Stimulated activated CD8-positive, alpha-beta memory T cell treated with anti-CD3 and anti-CD28 coated beads, Interleukin-4, amount 100 ng/mL, for 1 hour (primary cell): Measurements from ENCODE around the gene PDHX.
"Not testable (repeated sequence)": the region's sequence is repeated elsewhere in the genome, so short reads cannot be mapped to it uniquely, and the experiment has no call there.

Experiments used
- DNase-seq, 2 donors: peaks; one replicate each; pipeline ENCODE4 v3.0.0-alpha.2; 2020; ENCODE audit warnings: low read depth in 2 of 2, low spot score in 1 of 2

The PDHX gene

DNA sequence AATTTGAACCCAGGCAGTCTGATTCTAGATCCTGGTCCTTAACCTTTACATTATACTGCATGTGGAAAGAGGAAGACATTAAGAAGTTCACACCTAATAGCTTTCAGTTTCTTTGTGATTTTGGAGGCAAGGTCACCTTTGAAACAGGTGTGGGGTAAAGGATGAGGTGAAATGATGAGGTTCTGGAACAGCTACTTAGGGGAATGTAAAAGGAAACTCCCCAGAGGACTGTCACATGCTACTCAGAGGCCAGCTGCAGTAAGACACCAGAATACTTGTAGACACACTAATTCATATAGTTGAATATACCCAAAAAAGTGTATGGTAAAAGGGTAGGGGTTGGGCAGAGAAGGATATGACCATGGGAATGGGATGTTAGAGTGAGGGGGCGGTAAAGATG, 5.6 kb upstream of the PDHX start:
- no peak for DNase-seq

DNA sequence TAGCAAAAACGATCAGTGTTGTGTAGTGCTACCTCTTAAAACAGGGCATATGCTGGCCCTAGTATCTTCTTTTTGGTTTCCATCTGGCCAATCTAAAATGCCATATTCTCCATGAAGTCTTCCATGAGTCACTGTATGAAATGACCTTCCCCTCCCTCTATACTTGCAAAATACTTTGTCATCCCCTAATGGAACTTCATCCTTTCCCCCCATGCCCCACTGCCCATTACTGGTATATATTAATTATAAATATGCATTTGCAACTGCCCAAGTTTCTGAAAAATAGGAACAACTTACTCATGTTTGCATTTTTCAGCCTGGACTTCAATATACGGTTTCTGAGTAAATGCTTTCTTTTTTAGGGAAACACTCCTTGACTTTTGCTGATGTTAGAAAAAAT, 4.7 kb upstream of the PDHX start:
- DNase-seq = no peak

DNA sequence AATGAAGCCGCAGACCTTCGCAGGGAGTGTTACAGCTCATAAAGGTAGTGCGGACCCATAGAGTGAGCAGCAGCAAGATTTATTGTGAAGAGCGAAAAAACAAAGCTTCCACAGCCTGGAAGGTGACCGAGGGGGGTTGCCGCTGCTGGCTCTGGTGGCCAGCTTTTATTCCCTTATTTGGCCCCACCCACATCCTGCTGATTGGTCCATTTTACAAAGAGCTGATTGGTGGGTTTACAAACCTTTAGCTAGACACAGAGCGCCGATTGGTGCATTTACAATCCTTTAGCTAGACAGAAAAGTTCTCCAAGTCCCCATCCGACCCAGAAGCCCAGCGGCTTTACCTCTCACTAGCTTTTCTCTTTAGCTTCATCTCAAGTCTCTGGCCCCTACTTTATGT, 2.9 kb upstream of the PDHX start:
- DNase-seq = not testable (repeated sequence)

DNA sequence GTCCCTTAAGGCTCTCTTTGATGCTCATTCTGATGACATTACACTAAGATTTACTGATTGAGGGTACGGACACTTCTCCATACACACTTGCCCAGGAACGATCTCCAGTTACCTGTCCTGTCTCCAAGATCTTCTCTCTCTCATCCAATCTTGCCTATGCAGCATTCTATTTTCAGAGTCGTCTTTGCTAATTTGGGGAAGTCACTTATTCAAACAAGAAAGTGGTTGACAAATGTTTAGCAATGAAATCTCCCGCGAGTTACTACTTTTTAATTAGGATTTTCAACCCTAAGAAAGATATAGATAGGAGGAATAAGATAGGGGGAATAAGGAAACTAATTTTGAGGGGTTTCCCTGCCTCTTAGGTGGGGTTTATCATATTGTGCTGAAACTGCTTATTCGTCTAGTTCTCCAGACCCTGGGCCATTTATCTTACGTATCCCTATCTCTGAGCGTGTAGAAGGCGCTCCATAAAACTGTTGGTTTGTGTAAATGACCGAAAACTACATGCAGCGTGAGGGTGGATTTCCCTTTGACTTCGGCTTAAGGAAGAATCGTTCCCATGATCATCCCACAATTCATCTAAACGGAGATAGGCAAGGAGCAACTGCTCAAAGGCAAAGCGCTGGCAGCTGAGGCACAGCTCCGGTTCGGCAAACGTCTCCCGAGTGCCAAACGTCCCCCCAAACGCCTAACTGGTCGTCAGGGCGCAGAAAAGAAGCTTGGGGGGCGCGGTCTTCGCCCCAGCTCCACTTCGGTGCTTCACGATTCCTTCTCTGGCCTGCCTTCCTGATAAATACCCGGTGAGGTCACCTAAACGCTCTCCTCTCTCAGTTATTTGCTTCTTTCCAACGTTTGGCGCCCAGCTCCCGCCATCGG, 1.0 kb upstream of the PDHX start:
- no peak for DNase-seq

DNA sequence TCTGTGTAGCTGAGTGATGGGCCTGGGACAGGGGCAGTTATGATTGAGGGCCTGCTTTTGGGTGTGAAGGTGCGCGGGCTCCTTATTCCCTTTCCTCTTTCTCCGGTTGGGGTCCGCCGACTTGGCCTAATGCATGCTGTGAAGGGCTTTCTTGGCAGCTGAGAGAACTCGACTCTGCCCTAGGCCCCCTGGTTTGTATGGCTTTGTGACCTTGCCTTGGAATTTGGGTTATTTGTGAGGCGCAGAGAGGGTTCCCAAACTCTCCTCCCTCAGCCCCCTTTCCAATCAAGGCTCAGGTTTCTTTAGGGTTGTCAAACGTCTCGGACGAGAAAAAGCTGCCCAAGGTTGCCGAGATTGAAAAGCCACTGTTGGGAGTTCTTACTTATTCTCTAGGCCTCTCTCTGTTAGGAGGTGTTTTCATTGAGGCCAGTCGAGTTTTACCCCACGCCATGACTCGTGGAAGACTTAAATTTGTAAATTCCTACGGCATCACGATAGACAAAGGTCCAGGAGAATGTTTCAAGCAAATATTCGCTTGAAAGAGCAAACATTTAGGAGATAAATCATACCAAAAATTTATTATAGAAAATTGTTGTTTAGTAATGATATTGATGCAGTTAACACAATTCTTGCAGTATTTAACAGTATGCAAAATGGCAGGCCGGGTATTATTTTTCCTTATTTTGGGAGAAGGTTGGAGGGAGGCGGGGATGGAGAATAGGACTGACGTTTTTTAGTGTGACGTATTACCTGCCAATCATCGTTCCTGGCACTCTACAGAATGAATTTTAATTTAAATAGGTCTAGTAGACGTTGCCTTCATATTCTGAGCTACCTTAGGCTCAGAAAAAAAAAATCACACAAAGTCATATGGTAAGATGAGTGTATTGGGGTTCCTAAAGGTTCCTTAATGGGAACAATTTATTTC, 689 bp downstream of the PDHX start:
- peak in 1 of 2 donors; percentile 8 for DNase-seq

DNA sequence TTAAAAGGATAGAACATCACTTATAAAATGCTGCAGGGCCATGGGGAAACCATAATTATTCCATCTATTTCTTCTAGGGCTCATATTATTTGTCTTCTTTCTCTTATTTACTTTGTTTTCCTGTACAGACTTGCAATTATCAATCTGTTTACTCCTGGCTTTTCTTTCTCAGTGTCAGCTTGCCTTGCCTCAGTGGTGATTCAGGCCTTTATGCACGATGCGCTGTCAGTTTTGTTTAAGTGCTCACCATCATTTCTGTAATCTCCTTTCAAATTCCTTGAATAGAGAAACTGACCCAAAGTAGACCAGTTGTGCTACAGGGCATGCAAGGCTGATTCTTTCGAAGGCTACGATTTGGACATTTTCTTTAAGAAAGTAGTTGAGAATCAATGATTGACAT, 4.7 kb downstream of the PDHX start:
- DNase-seq = no peak

DNA sequence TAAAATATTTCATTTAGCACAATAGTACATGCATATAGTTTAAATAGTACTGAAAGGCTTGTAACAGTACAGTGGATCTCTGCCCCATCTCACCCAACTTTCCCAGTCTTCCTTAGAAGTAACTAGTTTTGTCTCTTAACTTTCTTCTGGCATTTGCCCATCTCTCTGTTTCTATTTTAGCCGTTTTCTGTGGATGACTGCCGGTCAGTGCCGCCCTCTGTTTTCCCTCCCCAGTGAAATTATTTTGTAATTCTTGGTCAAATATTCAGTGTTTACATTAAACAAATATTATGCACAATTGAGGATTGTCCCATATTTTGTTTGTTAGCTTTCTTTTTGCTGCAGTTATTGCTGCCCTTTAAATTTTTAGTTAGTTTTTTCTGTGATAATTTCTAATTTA, 8.3 kb downstream of the PDHX start:
- no peak for DNase-seq

DNA sequence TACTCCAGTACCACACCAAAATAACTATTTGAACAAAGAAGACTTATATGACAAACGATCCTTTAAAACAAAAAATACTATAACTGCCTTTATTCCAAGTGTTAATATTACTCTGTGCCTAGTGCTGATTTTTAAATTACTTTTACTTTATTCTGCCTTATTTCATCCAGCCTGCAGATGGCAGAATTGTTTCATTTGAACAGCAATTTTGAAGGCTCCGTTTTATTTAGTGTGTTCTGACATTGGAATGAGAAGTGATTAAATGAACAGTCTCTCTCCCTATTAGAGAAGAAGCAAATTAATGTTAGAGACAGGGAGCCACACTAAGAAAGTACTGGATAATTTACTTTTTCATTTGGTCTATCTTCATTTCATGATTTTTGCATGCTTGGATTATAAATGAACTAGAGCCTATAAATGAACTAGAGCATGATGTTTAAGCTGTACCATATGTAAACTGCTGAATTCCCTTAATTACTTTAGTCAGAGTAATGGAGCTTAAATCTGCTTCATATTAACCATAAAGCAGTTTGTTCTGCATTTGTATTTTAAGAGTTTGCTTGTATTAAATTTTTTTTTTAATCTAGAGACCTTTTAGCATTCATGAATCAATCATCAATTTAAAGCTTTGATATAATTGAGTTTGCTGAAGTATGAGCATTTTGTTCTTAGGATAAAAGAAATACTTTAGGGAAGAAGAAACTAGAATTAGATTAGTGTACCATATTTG, 9.8 kb downstream of the PDHX start:
- no peak for DNase-seq

DNA sequence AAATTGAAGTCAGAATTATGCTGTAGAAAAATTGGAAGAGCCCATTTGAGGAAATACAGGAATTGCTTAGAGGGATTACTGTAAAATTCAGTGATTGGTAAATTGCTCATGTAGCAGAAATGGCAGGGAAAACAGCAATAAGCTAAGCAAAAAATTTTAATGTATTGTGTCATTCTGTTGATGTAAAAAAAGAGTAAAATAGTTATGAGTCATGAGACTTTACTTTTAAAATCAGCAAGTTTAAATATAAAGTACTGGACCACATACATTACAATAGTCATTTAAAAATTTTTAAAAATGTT, 10.4 kb downstream of the PDHX start:
- DNase-seq = no peak

DNA sequence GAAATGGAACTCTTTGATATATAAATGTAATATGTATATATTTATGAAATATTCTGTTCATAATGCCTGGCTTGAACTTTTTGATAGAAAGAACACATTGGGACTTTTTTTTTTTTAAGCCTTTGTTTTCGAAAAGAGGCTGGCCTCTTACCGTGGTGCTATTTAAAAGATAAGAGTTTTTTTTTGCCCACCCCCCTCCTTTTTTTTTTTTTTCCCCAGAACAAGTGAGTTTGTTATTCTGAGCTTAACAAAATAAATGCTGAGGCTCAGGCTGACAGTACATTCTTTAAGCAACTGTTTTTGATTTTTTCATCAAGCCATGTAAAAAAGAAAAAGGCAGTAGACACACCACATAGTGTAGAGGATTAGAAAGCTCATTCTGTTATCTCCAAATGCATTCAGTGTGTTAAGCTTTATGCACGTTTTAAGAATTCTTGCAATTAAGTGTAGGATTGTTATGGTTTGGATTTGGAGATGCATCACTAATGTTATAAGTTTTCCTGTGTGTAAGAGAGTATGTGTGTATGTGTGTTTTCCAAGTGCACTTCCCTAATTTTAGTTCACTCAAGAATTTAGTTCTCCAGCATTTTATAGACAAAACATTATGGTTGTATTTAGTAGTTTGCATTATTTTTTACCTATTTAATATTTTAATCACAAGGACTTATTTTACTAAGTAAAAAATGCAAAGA, 12.0 kb downstream of the PDHX start:
- DNase-seq = no peak

DNA sequence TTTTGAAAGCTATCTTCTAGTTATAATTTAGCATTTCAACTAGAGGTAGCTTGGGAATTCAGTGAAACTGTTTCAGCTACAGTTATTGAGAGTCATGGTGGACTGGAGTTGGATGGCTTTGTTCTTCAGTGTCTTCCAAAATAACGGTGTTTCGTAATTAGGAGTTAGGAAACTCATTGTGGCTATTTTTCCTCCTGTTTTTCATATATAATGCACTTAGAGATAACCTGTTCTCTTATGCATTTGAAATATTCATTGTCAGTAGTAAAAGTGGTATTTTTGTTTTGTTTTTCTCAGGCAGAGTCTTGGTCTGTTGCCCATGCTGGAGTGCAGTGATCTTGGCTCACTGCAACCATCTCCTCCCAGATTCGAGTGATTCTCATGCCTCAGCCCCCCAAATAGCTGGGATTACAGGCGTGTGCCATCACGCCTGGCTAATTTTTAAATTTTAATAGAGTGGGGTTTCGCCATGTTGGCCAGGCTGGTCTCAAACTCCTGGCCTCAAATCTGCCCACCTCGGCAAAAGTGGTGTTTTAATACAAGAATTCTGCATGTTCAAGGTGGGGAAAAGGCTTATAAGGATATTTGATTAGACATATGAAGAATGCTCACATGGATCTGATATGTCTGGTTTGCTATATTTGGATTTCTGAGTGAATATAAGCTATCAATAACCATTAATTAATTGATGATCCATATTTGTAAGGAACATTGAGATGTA, 12.7 kb downstream of the PDHX start:
- DNase-seq = no peak

DNA sequence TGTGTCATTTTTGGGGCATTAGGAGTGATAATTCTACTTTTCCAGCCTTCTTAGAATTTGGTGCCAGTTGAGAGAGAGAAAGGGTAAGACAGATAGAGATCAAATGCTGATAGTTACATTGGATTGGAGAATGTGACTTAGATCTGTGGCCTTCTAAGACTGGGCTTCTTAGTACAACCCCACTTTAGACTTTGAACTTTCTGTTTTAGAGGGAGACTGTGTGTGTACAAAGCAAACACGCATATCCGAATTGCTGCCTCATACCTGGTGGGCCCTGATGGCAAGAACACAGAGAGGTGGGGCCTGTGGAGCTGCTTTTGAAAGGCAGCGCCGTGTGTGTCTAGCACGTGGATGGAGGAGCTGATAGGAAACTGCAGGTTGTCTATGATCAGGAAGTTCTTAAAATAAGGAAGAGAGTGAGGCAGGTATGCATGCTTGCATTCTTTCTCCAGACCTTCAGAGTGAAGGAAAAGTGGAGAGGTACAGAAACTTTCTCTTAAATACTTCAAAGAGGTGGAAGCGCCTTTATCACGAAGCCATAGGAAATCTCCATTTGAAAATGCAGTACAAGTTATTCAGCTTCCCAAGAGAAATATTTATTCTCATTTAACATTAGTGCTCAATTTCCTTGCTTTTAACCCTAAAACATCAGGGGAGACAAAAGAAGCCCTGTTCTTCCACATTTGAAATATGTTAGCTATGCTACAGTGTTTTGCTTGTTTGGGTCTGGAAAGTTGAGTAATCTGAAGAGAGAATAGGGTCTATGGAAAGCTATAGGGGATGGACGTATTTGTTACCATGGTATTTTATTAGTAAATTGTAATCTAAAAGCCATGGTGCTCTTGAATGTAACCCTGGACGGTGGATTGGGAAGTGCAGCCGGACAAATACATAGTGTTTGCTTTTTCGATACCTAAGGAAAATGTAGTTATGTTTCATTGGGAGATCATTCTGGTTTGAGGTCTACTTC, 13.7 kb downstream of the PDHX start:
- DNase-seq = no peak

DNA sequence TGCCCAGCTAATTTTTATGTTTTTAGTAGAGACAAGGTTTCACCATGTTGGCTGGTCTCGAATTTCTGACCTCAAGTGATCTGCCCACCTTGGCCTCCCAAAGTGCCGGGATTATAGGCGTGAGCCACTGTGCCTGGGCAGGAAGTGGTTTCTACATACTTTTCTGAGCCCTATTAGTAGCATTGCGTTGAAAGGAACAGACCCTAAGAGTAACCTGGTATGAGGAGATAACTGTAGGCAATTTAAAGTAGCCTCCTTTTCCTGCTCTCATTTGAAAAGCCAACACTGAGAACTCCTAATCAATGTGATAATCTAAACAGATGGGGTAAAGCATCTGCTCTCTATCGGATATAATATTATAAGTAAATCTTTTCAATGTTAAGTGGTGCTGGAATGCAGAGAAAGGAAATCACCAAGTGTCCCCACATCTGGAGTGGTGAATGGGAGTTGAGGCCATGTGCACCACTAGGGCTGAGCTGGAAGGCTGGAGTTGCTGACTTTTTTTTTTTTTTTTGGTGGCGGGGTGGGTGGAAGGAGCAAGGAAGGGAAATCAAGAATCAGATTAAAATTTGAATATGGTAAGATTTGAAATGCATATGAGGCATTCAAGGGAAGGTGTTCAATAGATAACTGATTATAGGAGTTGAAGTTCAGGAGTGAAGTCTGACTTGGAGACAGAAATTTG, 20.7 kb downstream of the PDHX start:
- DNase-seq = no peak

DNA sequence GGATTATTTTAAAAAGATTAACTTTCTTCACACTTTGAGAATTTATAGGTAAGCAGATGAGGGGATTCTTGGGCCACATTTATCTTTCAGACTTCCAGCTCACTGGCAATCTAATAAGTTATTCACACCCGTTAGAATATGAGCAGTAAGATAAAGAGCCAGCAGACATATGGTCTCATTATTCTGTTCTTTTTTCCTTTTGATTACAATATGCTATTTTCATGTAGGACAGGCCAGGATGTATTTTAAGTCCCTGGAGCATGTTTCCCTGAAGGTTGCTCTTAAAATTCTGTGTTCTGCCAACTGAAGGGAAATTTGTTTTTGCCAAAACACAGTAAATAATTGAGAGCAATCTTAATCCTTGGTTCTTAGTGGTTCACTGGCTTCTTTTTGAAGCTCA, 22.2 kb downstream of the PDHX start:
- no peak for DNase-seq

DNA sequence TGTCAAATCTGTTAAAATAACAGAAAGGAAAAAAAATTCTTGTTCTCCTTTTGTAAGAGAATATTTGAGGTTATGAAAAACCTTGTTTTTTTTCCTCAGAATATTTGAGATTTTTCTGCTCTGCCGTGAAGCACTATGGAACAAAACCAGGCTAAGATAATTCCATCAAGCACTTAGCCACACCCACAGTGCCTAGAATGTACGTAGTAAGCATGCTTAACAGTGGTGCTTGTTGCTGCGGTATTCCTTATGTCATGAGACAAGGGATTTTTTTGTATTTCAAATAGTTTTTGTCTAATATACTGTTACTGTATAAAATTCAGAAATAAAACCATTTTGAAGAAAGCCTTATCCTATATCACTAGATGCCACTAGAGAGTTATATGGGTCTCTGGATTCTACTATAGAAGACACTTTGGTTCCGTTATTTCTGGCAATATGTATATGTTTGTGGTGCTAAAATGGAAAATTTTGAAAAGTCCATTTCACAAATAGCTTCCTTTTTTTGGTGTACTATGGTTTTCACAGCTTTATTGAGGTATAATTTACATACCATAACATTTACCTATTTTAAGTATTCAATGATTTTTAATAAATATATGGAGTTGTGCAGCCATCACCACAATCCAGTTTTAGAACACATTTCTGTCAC, 23.7 kb downstream of the PDHX start:
- no peak for DNase-seq

DNA sequence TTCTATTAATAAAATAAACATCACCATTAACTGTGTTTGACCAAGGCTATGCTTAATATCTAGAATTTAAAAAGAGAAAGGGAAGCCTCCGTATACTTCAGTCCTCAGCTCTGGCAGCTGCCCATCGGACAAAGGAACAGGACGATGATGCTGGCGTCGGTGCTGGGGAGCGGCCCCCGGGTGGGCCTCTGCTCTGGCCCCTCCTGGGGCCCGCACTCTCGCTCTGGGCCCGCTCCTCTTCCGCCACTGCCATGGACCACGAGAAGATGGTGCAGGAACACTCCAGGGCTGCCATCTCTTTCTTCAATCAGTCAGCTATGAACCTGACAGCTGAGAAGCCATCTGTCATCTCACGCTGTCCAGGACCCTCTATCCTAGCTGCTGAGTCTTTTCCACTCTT, 25.3 kb downstream of the PDHX start:
- no peak for DNase-seq

DNA sequence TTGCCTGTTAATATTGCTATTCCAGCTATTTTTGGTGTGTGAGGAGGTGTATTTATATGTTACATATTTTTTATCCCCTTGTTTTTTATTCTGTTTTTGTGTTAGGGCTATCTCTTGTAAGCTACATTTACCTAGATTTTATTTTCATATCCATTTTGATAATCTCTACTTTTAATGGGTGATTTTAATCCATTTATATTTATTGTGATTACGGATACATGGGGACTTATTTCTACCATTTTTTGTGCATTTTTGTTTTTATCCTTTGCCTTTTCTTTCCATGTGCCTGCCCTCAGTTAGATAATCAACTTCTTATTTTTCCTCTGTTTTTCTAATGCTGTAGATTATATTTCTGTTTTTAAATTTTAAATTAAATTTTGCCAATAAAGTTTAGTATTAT, 28.3 kb downstream of the PDHX start:
- no peak for DNase-seq

DNA sequence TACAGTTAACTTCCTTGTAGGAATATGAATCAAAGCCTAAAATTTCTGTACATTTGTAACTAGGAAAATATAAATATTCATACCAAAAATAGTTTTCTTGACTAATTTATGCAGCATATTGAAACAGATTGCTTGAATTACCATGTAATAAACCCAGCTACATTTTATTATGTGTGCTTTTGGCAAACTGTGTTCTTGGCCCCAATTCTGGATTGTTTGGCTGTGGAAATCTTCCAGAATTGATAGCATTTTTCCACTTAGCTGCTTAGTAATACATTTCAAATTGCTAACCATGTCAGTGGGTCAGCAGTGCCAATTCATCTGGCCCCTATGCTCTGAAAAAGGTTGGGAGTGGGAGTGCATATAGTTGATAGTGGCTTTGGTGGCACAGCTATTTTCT, 32.3 kb downstream of the PDHX start:
- no peak for DNase-seq
